GM20431 (cell line): ENCODE data around the gene GSDME.

Experiments used
- in situ Hi-C: fragments of 300-500 bp; cut with MseI, MboI; formaldehyde crosslinking; loops from one replicate; pipeline ENCODE4 v1.15.0; 2020; ENCODE audit warnings: low sequenced_read_pairs; ENCODE audit not compliant: unreplicated experiment

Gene GSDME

DNA sequence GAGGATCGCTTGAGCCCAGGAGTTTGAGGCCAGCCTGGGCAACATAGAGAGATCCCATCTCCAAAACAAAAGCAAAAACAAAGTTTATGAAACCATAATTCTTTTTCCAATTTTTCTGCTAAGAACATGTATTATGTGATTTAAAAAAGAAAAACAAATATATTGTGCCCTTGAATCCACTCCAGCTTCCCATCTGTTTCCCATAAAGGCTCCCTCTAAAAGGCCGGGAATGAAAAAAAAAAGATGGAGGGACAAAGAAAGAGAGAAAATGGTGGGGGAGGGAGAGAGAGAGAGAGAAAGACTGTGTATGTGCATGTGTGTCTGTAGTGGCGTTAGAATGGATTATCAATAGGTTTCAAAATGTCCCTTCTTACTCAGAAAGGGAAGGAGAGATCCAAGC is 20.5 kb upstream of the GSDME start:
- in situ Hi-C loops = no loop called here

DNA sequence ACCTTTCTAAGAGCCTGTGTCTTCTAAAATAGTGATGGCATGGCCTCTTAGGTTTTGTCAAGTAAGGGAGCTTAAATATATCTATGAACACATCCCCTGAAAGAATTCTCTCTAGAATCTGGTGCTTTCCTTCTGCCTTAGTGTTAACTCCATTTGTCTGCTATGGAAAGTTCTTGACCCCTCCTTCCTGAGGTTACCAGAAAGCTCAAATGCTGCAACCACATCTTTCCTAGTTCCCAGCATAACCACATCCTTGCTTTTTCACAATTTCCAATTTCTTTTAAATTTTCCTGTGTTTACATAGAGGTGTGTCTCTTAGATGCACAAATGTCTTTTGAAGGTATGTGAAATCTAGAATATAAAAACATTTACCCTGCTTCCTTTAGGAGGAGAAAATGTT is 16.4 kb upstream of the GSDME start:
- in situ Hi-C loops = no loop called here

DNA sequence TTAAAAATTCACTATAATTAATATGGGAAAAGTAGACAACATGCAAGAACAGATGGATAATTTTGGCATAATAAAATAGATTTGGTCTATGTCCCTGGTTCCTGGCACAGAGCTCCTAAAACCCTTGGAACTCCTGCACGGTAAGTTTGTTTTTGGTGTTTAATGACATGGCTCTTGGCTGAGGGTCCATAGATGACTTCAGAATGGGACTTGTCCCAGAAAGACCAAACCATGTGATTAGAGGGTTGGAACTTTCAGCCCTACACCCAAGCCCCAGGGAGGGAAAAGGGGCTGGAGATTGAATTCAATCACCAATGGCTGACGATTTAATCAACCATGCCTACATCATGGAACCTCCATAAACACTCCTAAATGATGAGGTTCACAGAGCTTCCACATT is 12.6 kb upstream of the GSDME start:
- in situ Hi-C loops = no loop called here

DNA sequence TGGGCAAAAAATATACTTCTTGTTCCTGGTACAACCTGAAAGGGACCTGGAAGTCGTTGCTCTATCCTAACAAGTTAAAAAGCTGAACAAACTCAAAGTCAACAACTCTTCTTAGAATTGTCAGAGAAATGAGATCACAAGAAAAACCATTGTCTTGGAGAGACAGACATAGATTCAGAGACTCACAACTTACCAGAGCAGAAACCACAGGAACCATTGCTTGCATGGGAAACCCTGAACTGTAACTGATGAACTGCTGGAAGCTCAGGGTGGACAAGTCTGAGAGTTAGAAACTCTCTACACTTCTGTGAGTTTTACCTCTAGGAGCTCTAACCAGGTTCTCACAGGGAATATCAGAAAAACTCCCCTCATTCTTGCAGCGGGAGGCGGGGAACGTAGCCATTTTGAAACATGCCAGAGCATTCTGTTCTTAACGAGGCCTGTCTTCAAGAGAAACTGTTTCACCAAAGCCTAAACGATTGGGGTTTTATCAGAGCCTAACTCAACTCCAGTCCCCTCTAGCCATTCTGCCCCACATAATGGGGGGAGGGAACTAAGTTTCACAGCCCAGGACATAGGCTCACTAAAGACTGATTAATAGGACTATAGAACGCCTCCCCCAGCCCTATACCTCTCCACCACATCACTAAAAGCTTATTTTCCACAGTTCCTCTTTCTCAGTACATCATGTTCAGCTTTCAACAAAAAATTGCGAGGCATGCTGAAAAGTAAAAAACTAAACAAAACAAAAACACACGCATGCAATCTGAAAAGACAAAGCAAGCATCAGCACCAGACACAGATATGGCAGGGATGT is 12.0 kb upstream of the GSDME start:
- in situ Hi-C loops = no loop called here

DNA sequence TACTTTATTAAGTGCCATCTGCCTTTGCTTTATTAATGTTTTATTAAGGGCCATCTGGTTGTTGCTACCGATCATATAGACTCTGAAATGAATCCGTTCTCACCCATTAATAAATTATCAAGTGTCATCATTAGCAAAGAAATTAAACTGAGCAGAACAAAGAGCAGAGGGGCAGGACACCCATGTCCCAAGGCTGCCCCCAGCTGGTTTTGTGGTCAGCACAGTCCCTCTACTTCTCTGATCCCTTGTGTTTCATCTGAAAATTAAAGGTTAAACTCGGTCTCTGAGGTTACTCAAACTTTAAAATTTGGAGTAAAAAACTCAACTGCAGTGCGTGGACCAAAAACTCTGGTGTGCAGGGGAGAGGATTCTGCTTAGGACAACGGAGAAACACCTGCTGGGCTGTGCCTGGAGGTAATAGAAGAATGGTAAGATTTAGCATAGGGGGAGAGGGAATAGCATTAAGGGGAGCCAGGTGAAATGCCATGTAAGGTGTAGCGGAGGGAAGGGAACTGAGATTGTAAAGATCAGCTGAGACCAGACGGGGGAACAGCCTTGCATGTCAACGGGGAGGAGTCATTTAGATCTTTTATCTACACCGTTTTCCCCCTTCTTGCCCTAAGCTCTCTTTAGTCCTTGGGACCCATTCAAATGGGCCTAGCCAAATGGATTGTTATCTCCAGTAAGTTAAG is 10.8 kb upstream of the GSDME start:
- in situ Hi-C loops = no loop called here

DNA sequence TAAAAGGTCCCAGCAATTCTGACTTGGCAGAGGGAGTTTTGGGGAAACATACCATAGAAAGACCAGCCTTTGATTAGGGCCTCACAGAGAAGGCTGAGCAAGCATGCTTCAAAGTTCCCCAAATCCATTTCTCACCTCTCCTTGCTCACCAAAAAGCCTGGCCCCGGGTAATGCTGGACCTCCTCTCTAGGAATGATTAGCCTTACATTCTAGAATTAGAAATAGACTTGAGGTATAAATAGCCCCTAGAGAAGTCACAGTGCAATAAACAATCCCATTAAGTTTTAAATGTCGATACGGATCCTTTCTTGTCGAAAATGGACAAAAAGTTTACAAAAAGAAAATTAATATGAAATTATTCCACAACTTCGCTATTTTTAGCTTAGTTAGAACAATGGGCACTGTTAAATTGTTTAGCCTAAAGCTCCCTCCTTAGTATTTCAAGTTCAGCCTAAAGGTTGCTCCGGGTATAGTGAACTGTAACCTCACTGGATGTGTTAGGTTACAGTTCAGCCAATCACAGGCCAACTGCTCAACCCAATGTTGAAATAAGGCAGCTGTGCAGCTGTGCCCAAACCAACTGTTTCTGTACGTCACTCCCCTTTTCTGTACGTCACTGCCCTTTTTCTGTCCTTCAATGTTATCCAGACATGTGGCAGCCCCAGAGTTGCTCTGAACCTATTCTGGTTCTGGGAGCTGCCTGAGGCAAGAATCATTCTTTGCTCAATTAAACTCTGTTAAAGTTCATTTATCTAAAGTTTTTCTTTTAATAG is 7.9 kb upstream of the GSDME start:
- in situ Hi-C loops = no loop called here

DNA sequence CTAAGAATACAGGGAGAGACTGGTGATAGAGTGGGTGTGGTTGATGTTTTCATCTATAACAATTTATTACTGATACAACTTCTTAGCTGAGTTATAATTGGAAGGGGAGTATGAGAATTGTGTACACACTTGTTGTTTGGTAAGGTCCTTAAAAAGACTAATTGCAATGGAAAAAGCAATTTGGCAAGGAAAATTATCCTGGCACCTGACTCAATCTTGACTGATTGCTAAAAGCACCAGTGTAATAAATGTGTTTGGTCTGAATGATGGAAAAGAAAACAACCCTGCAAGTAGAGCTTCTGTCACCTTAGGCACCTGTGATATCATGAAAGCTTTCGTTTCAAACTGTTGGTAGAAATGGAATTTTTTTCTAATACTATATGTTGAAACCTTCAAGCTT is 6.7 kb upstream of the GSDME start:
- in situ Hi-C loops = no loop called here

DNA sequence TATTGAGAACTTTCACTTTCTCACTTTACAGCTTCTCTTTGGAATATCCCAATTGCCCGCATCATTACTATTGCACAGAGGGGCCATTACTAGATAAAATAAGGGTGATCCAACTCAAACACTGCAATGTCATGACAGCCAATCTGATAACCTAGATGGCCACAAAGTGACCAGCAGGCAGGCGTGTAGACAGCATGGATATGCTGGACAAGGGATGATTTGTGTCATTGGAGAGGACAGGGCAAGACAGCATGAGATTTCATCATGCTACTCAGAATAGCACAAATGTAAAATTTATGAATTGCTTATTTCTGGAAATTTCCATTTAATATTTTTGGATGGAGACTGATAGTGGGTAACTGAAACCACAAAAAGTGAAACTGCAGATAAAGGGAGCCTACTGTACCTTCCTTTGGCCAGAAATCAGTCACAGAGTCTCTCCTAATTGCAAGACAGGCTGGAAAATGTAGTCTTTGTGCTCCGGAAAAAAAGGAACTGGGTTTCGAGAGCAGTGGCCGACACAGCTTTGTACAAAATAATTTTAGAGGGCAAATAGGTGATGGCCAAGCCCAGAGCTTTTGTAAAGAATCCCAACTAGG is 6.1 kb upstream of the GSDME start:
- in situ Hi-C loops = no loop called here

DNA sequence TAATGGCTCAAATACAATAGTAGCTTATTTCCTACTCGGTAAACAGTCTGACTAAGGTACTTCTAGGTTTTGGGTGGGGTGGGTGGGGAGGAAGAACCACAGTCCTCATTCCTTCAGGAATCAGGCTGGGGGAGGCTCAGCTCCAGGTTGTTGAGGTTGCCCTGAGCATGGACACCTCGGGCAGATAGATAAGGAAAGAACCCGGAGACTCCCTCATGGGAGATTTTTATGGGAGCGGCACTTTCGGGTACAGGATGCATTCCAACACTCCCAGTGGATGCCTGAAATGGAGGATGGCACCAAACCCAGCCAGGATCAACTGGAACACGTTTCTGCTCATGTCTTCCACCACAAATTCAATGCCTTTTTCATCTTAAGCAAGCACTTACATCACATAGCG is 5.5 kb upstream of the GSDME start:
- in situ Hi-C loops = no loop called here

DNA sequence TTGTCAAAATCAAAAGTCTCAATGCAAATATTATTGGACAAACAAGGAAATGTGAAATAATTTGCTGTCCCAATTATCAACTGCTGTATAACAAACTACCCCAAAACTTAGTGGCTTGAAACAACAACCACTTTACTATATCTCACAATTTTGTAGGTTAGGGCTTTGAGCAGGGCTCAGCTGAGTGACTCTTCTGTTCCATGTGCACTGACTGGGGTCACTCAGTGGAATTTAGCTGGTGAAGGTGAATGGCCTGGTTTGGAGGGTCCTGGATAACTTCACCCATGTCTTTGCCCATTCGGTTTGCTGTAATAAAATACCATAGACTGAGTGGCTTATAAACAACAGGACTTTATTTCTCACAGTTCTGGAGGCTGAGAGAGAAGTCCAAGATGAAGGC is 3.7 kb upstream of the GSDME start:
- in situ Hi-C loops = no loop called here

DNA sequence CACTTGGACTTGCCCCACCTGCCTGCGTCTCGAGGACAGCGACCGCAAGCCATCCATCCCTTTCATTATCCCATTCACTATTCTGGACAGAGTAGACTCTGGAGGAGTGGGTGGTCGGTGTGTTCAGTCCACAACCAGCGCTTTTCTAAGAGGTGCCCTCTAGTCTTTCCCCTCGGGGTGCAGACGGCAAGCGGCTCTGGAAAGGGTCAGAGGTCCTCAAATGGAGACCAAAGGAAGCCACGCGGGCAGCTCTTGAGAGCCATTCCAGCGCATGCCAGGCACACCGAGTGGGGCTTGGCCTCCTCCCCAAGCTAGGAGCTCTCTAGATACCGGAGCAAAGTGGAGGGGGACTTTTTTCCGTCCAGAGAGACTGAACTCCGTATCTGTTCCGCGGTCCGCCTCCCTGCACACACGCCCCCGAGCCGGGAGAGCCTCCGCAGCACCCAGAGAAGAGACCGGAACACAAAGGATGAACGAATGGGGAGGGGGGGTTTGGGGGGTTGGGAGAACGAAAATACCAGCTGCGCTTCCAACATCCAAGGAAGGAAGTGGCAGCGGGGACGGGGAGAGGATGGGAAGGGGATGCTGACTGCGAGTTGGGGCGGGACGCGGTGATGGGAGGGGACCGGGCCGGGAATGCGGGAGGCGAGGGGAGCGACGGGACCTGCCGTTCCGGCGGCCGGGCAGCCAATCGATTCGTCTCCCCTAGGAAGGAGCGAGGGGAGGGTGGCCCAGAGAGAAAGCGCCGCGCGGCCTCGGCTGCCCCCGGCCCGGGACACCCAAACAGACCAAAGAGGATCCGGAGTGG is 515 bp downstream of the GSDME start:
- in situ Hi-C loops = no loop called here

DNA sequence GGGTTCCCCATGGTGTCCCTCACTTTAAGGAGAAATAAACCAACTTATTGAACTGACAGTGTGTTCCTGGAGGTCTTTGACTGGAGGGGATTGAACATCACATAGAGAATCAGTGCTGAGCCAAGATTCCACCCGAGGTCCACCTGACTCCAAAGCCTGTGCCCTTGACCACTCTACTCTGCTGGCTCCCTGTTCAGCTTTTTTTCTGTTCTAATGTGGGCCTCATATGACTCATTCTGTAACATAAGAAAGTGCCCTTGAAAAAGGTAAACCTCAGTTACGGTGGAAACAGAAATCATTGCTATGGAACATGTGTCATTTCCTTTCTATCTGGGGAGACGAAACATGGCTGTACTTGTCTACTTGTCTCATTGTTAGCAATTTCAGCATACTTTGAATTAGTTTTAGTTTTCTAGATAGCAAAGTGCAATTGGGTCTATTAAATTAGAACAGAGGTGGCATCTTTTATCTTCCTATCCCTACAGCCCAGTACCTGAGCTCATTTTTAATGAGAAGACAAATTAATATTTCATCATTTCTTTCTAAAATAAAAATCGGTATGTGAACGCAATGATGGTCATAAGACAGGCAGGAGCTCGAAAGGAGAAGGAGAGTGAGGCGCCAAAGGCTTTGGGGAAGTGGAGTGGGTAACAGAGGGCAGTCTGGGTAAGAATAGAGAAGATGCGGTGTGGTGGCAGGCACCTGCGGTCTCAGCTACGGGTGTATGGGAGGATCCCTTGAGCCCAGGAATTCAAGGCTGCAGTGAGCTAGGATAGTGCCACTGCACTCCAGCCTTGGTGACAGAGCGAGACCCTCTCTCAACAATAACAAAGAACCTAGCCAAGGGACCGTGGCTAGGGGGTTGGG is 1.5 kb downstream of the GSDME start:
- in situ Hi-C loops = no loop called here

DNA sequence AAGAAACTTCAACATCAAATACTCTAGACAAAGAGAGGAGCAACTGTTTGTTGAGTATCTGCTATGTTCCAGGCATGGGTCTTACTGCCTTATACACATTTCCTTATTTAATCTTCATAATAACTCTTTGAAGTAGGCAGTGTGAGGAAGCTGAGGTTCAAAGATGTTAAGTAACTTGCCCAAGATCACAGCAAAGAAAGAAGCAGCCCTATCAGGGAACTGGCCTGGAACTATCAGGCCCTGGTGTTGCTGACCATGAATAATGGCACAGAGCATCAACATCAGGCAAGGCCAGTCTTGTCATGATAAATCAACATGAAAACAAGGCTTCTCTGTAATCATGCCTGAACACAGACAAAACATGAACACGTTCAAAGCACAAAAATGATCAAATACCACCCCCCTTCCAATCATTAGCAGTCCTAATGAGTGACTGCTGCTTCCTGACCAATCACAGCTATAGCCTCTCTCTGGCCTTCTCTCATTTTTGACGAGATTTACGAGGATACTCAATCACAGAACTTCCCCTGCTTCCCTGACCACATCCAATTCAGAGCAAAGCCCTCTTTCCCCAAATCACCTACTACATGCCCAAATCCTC is 2.3 kb downstream of the GSDME start:
- in situ Hi-C loops = no loop called here

DNA sequence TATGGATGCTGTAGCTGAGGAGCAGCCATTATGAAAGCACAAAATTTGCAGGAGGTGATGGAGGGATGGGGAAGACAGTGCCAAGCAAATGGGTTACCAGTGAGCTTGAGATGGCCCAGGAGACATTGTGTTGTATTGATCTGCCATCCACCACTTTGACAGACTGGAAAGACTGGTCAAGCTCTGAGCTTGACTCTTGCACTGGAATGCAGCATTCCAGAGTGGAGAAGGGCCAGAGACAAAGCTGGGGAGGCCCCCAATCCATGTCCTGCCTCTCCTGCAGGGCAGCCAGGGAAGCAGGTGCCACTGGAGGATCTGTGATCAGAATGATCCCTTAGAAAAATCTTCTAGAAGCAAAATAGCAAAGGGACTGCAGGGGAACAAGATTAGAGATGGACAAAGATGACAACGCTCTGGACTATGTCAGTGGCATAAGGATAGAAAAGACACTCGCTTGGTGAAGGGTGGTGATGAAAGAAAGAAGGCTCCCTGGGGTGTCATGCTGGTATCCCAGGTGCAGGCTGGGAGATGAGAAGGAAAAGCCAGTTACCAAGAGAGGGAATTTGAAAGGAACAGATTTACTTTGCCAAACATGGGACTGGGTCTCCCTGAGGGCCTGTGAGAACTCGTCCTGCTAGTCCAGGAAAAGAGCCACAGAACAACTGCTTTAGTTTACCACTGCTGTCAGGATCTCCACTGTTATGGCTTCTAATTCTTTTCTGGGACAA is 5.0 kb downstream of the GSDME start:
- in situ Hi-C loops = no loop called here

DNA sequence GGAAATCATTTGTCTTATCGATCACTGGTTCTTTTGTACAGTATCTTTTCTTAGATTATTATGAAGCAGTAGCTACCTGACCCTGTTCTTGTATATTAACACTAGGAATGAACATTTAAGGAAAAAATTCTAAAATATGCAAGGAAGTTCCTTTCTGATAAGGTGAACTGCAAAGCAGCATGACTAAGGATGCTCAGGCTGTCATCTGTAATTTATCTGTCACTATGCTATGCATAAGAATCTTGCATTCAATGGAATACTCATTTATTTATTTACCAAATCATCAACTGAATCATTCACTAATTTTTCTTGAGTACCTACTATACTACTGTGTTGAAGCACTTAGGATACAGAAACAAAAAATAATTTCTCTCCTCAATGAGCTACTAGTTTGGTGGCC is 5.8 kb downstream of the GSDME start:
- in situ Hi-C loops = no loop called here

DNA sequence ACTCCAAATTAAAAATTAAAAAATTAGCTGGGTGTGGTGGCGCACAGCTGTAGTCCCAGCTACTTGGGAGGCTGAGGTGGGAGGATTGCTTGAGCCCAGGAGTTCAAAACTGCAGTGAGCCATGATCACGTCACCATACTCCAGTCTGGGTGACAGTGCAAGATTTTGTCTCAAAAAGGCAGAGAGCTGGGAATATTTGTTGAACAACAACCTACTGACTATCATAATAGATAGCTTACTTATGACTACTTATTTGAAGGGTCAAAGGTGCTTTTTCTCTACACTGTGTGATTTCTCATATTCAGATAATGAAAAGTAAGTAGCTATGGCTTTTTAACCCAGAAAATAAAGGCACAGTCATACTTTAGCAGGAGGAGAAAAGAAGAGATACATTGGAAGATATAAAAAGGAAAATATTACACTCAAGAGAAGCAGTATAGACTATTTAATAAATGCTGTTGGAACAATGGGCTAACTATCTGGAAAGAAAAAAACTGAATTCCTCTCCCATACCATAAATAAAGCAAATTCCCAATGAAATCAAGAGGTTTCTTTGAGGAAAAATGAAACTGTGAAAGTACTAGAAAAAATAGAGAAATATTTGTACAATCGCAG is 6.7 kb downstream of the GSDME start:
- in situ Hi-C loops = no loop called here

DNA sequence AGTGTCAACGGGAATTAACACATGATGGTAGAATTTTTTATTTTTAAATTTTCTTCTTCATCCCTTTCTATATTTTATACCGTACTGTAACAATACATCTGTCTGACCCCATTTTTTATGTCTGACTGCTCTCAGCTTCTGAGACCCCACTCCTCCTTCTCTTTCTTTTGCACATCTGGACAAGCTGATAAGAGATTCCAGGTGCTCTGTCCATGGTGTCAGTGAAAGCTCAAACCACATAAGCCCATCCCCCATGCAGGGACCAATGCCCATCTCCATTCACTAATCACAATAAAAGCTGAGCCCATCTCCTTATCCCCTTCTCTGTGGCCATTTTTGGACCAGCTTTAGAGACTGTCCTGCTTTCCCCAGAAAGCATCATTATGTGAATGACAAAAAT is 8.7 kb downstream of the GSDME start:
- in situ Hi-C loops = no loop called here

DNA sequence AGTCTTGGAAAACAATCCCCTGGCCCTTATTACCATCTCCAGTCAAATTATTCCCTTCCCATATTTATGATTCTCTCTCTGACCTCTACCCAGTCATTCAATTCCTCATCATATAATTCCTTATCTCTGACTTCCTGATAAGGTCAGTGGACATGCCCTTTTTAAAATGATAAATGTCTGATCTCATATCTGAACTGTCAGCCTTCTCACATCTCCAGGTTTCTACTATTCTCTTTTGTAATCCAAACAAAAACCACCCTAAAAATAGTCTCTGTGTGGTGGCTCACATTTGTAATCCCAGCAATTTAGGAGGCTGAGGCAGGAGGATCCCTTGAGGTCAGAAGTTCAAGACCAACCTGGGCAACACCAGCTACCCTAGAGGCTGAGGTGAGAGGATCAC is 11.9 kb downstream of the GSDME start:
- in situ Hi-C loops = no loop called here
